ENCODE data around the gene PFKP. TPM values are rescaled to one million over a fixed set of nuclear protein-coding genes. Genes with fewer than 3 reads are reported as not detected.

PFKP gene
- total and polyA plus RNA-seq, 2 experiments from 2014 or later = 24.6 to 48.9 TPM

- Histone ChIP-seq H4K20me1 (ENCODE audit: insufficient read depth, poor library complexity, severe bottlenecking) (no peaks in the 10 kb centered on the region), H3K27ac (no peak overlapping the region), H3K4me1 (ENCODE audit: insufficient read depth) (no peaks in the 10 kb centered on the region), H3K4me2 (no peak overlapping the region), H3K9me3 (ENCODE audit: low read depth) (no peaks in the 10 kb centered on the region), H3K27me3 (no peaks in the 10 kb centered on the region), H3K4me3 (no peak overlapping the region), H3K36me3 (replicated peaks; ENCODE audit: insufficient read depth, low read depth) (peaks cover 7% of the 10 kb centered on the region), H2AFZ (no peak overlapping the region), H3K79me2 (no peaks in the 10 kb centered on the region), H3K9me2 (replicated peaks; ENCODE audit: insufficient read depth) (no peaks in the 10 kb centered on the region)
- WGBS (ENCODE audit: low lambda C conversion rate, missing lambda C conversion rate) = 92% methylated on average over 9 of the region's 9 CpGs
- DNase-seq (ENCODE audit: low spot score) = no peak
- TF ChIP-seq EZH2 (IDR thresholded peaks at IDR 0.05; ENCODE audit: borderline replicate concordance) = no peak
- TF ChIP-seq EZH2phosphoT487 (IDR thresholded peaks at IDR 0.05; ENCODE audit: low read depth, severe bottlenecking, unreplicated experiment) = no peak
- TF ChIP-seq CTCF (IDR thresholded peaks at IDR 0.05; ENCODE audit: poor library complexity) = no peak
These were observed 72.9 kb downstream of the PFKP start for GRCh38 chr10:3140280-3140679.

DNA sequence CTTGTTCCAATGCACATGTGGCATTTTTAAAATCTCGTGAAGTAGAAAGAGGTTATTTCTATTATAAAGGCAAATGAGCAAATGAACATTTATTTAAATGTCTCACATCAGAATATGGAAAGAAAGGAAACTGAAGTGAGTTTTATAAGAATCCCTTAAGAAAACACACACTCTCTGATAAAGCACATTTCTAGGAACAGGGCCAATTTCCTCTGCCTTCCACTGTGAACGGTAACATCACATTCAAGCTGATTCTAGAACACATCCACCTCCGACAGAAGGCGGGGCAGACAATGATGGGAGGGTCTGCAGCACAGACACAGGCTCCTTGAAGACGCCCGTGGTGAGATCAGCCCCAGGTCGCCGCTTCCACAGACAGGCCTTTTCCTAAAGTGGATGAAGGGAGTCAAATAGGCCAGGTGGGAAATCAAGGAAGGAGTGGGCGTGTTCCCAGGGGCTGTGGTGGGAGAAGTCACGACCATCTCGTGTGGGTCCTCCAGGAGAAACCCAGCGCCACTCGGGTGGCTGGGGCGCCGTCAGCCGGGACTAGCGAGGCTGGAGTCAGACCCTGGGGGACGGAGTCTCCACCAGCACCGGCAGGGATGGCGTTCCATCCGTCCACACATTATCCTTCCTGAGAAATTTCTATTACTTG lies 74.1 kb downstream of the PFKP start:
- Histone ChIP-seq H3K4me1 (ENCODE audit: insufficient read depth) (no peaks in the 10 kb centered on the region), H3K79me2 (no peaks in the 10 kb centered on the region), H3K4me3 (no peak overlapping the region), H3K4me2 (no peak overlapping the region), H3K27me3 (no peaks in the 10 kb centered on the region), H3K9me3 (ENCODE audit: low read depth) (no peaks in the 10 kb centered on the region), H3K27ac (no peak overlapping the region), H2AFZ (no peak overlapping the region), H4K20me1 (ENCODE audit: insufficient read depth, poor library complexity, severe bottlenecking) (no peaks in the 10 kb centered on the region), H3K36me3 (replicated peaks; ENCODE audit: insufficient read depth, low read depth) (peaks cover 7% of the 10 kb centered on the region), H3K9me2 (replicated peaks; ENCODE audit: insufficient read depth) (no peaks in the 10 kb centered on the region)
- no peak for TF ChIP-seq EZH2phosphoT487 (IDR thresholded peaks at IDR 0.05; ENCODE audit: low read depth, severe bottlenecking, unreplicated experiment)
- no peak for TF ChIP-seq EZH2 (IDR thresholded peaks at IDR 0.05; ENCODE audit: borderline replicate concordance)
- no peak for TF ChIP-seq CTCF (IDR thresholded peaks at IDR 0.05; ENCODE audit: poor library complexity)
- DNase-seq (ENCODE audit: low spot score) = no peak
- WGBS (ENCODE audit: low lambda C conversion rate, missing lambda C conversion rate) = 93% methylated on average over 21 of the region's 21 CpGs

DNA sequence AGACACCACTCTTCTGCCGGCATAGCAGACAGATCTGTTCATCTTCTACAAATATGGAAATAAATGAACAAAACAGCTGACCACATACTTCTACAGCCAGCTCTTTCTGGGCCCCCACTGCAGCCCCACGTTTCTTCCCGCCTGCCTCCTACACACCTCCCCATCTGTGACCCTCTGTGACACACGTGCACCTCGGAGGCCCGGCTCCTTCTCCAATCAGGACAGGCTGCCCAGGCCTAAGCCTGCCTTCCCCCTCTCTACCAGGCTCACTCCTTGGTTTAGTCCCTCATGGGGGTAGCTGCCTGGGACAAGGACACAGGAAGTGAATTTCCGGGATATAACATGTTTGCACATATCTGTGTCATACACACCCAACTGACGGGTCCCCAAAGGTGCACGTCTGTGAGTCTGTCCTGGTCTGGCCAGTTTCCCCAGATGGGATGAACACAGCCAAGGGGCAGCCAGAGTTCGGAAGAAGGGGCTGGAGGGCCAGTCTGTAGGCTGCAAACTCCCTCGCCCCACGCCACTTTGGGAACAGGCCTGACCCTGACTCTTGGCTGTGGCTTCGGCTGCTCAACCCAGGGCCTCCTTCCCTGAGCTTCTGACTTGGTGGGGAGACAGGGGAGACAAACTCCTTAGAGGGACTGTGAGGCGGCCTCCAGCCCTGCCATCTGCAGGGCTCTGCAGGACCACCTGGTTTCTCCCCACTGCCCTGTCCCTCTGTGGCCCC lies 75.0 kb downstream of the PFKP start:
- H2AFZ ChIP-seq = no peak overlapping the region
- no peak overlapping the region for H3K4me2 ChIP-seq
- no peaks in the 10 kb centered on the region for H3K79me2 ChIP-seq
- peaks cover 7% of the 10 kb centered on the region for H3K36me3 ChIP-seq (replicated peaks; ENCODE audit: insufficient read depth, low read depth)
- DNase-seq (ENCODE audit: low spot score) = no peak
- no peak overlapping the region for H3K27ac ChIP-seq
- no peaks in the 10 kb centered on the region for H3K27me3 ChIP-seq
- TF ChIP-seq EZH2phosphoT487 (IDR thresholded peaks at IDR 0.05; ENCODE audit: low read depth, severe bottlenecking, unreplicated experiment) = no peak
- no peak for TF ChIP-seq CTCF (IDR thresholded peaks at IDR 0.05; ENCODE audit: poor library complexity)
- no peak for TF ChIP-seq EZH2 (IDR thresholded peaks at IDR 0.05; ENCODE audit: borderline replicate concordance)
- no peaks in the 10 kb centered on the region for H3K9me3 ChIP-seq (ENCODE audit: low read depth)
- H3K4me1 ChIP-seq (ENCODE audit: insufficient read depth) = no peaks in the 10 kb centered on the region
- H4K20me1 ChIP-seq (ENCODE audit: insufficient read depth, poor library complexity, severe bottlenecking) = no peaks in the 10 kb centered on the region
- H3K9me2 ChIP-seq (replicated peaks; ENCODE audit: insufficient read depth) = no peaks in the 10 kb centered on the region
- no peak overlapping the region for H3K4me3 ChIP-seq
- WGBS (ENCODE audit: low lambda C conversion rate, missing lambda C conversion rate) = 93% methylated on average over 14 of the region's 14 CpGs
